D721Med (cell line): Measurements from ENCODE around the gene ZNF57.
"Not testable (repeated sequence)": the region's sequence is repeated elsewhere in the genome, so short reads cannot be mapped to it uniquely, and the experiment has no call there.

Source experiments
- DNase-seq: peaks from one replicate; pipeline ENCODE4 v3.0.0; 2011; ENCODE audit warnings: low spot score; ENCODE audit not compliant: insufficient read length
- FAIRE-seq: peaks from 2 replicates; lab custom pipeline; 2011; peaks lifted over from hg19 to GRCh38; lab: Jason Lieb, UNC
- CTCF ChIP-seq: IDR thresholded peaks from 2 replicates; pipeline ENCODE4 v1.5.1; 2012; ENCODE audit warnings: mild to moderate bottlenecking, control low read depth; ENCODE audit not compliant: insufficient read depth; ENCODE audit errors: missing control alignments

ZNF57 gene

GRCh38 chr19:2960120-2960519, 59.4 kb downstream of the ZNF57 start:
- no peak for FAIRE-seq
- no peak for TF ChIP-seq CTCF
- DNase-seq = no peak

- FAIRE-seq = peak; percentile 53
- peak; percentile 84 for TF ChIP-seq CTCF
- peak; percentile 72 for DNase-seq
Observed at GRCh38 chr19:2962018-2962670, 61.4 kb downstream of the ZNF57 start.

GRCh38 chr19:2963122-2963521, 62.4 kb downstream of the ZNF57 start:
- no peak for FAIRE-seq
- DNase-seq = no peak

GRCh38 chr19:2963631-2964030, 62.9 kb downstream of the ZNF57 start:
- not testable (repeated sequence) for FAIRE-seq

More at GRCh38 chr19:2963122-2963521, 62.4 kb downstream of the ZNF57 start:
- no peak for TF ChIP-seq CTCF

GRCh38 chr19:2964874-2965273, 64.1 kb downstream of the ZNF57 start:
- DNase-seq = no peak
- no peak for FAIRE-seq
- no peak for TF ChIP-seq CTCF

More at GRCh38 chr19:2963631-2964030, 62.9 kb downstream of the ZNF57 start:
- DNase-seq = not testable (repeated sequence)

- no peak for TF ChIP-seq CTCF
- FAIRE-seq = no peak
- no peak for DNase-seq
Observed at GRCh38 chr19:2967972-2968371, 67.2 kb downstream of the ZNF57 start.
